Breast epithelium (tissue), 4 donors: ENCODE data around the gene SYTL3. TPM values are rescaled to one million over a fixed set of nuclear protein-coding genes. Genes with fewer than 3 reads are reported as not detected.

Source experiments
- DNase-seq, 2 donors: peaks; one replicate each; pipeline ENCODE4 v3.0.0-alpha.2; 2019; ENCODE audit warnings: low spot score in 2 of 2
- H3K27ac ChIP-seq, 2 donors: fragments of 200-600 bp; sonication (generic) in 1 of 2; one replicate each; pipeline ENCODE4 v1.5.1; 2016 to 2019; ENCODE audit warnings: mild to moderate bottlenecking in 1 of 2
- H3K27me3 ChIP-seq, 2 donors: fragments of 200-600 bp; sonication (generic) in 1 of 2; one replicate each; pipeline versions ENCODE4 v1.5.1 to v1.6.0; 2017 to 2019; ENCODE audit warnings: control low read depth in 1 of 2, mild to moderate bottlenecking in 1 of 2
- H3K36me3 ChIP-seq: fragments of 200-600 bp; one replicate; pipeline ENCODE4 v1.5.1; 2019
- H3K4me1 ChIP-seq, 2 donors: fragments of 200-600 bp; sonication (generic); one replicate each; pipeline ENCODE4 v1.5.1; 2016 to 2019; ENCODE audit warnings: control low read depth in 1 of 2
- H3K4me3 ChIP-seq, 3 donors: fragments of 200-600 bp; sonication (generic); 1 replicate in 2 of 3; 2 replicates in 1 of 3; pipeline ENCODE4 v1.5.1; 2016 to 2019; ENCODE audit warnings: mild to moderate bottlenecking in 3 of 3, moderate library complexity in 2 of 3
- H3K9me3 ChIP-seq, 2 donors: fragments of 200-600 bp; sonication (generic) in 1 of 2; one replicate each; pipeline ENCODE4 v1.5.1; 2016 to 2019; ENCODE audit warnings: control low read depth in 1 of 2
- CTCF ChIP-seq, 3 donors: fragments of 450-650 bp; IDR thresholded peaks; one replicate each; pipeline ENCODE4 v1.5.1; 2016 to 2017; ENCODE audit warnings: antibody characterized with exemption in 3 of 3, mild to moderate bottlenecking in 3 of 3, moderate library complexity in 3 of 3
- POLR2A ChIP-seq: fragments of 450-650 bp; IDR thresholded peaks from one replicate; pipeline ENCODE4 v1.6.1; 2016; ENCODE audit warnings: antibody characterized with exemption, mild to moderate bottlenecking, moderate library complexity
- POLR2AphosphoS5 ChIP-seq, 3 donors: sonication (generic); formaldehyde crosslinking; IDR thresholded peaks; one replicate each; pipeline ENCODE4 v1.6.1; 2017; ENCODE audit warnings: antibody characterized with exemption in 3 of 3
- intact Hi-C: fragments of 100-400 bp; cut with DNase I; formaldehyde crosslinking; loops from one replicate; pipeline ENCODE4 v1.15.1; 2023; ENCODE audit warnings: low total_unique reads
- total RNA-seq, 3 donors: library from RNA; depleted of rRNA; stranded (reverse); fragments of >200 nt; gene quantifications; one replicate each; pipeline ENCODE4 v1.1.0, GENCODE V29; 2016

SYTL3 gene
- total RNA-seq, 3 donors from 2014 or later = 5.2 to 8.0 (median 7.5) TPM

DNA sequence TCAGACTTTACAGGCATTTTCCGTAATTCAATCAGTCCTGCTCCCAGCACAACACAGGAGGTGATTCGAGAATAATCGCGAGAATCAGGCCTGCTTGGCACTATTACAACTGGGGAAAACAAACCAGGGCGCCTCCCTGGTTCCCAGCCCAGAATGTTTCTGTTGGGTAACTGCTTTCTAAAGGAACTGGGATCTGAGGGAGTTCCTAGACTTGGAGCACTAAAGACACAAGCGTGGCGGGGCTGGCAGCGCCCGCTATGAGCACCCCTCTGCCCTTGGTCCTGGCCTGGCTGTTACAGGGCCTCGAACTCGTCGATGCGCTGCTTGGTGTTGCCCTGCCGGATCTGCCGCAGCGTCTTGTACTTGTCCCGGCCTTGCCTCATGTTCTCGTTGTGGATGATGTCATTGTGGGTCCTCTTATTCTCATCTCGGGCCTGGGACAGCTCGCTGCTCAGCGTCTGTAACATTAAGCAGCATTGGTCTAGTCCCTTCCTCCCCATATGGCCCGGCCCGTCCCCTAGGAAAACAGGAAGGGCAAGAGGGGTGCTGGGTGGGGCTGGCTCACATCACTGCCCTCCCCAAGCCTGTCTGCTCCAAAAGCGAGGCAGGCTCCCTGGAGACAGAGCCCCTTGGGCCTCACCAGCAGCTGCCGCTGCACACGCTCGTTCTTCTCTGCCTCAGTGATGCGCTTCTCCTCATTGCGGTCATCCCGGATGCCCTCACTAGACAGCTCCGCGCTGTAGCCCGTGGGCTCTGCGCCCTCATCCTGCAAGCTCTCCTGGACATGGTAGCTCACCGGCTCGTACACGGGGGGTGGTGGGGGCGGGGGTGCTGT, 117.0 kb downstream of the SYTL3 start:
- no peaks in the 10 kb centered on the region for H3K36me3 ChIP-seq
- DNase-seq = no peak

GRCh38 chr6:158767709-158768108, 117.9 kb downstream of the SYTL3 start:
- Histone ChIP-seq H3K27me3 (no peaks in the 10 kb centered on the region), H3K27ac (no peak overlapping the region), H3K4me3 (no peak overlapping the region), H3K4me1 (no peaks in the 10 kb centered on the region), H3K36me3 (no peaks in the 10 kb centered on the region), H3K9me3 (no peaks in the 10 kb centered on the region)
- DNase-seq = no peak
- intact Hi-C loops = no loop called here
- TF ChIP-seq CTCF (IDR thresholded peaks at IDR 0.05) (no peak), POLR2AphosphoS5 (IDR thresholded peaks at IDR 0.05) (no peak), POLR2A (no peak)

More for the DNA sequence above, 117.0 kb downstream of the SYTL3 start:
- TF ChIP-seq POLR2A = no peak
- no peak for TF ChIP-seq CTCF (IDR thresholded peaks at IDR 0.05)
- TF ChIP-seq POLR2AphosphoS5 (IDR thresholded peaks at IDR 0.05) = no peak
- Histone ChIP-seq H3K27ac (no peak overlapping the region), H3K27me3 (no peaks in the 10 kb centered on the region), H3K4me3 (no peak overlapping the region), H3K4me1 (no peaks in the 10 kb centered on the region), H3K9me3 (no peaks in the 10 kb centered on the region)
- intact Hi-C loops = no loop called here

- Histone ChIP-seq H3K27ac (no peak overlapping the region), H3K27me3 (no peaks in the 10 kb centered on the region), H3K36me3 (no peaks in the 10 kb centered on the region), H3K4me3 (no peak overlapping the region), H3K4me1 (no peaks in the 10 kb centered on the region), H3K9me3 (no peaks in the 10 kb centered on the region)
- DNase-seq = no peak
- TF ChIP-seq POLR2A (no peak), CTCF (IDR thresholded peaks at IDR 0.05) (no peak), POLR2AphosphoS5 (IDR thresholded peaks at IDR 0.05) (no peak)
- intact Hi-C loops = no loop called here
Observed at GRCh38 chr6:158768436-158768835, 118.6 kb downstream of the SYTL3 start.

- no peak overlapping the region for H3K4me3 ChIP-seq
- no peak for TF ChIP-seq POLR2AphosphoS5 (IDR thresholded peaks at IDR 0.05)
- TF ChIP-seq CTCF (IDR thresholded peaks at IDR 0.05) = no peak
- no peak for TF ChIP-seq POLR2A
- DNase-seq = no peak
- H3K9me3 ChIP-seq = no peaks in the 10 kb centered on the region
- intact Hi-C loops = no loop called here
- H3K4me1 ChIP-seq = no peaks in the 10 kb centered on the region
- H3K27me3 ChIP-seq = no peaks in the 10 kb centered on the region
- no peaks in the 10 kb centered on the region for H3K36me3 ChIP-seq
- no peak overlapping the region for H3K27ac ChIP-seq
Observed at GRCh38 chr6:158769234-158769770, 119.4 kb downstream of the SYTL3 start.

DNA sequence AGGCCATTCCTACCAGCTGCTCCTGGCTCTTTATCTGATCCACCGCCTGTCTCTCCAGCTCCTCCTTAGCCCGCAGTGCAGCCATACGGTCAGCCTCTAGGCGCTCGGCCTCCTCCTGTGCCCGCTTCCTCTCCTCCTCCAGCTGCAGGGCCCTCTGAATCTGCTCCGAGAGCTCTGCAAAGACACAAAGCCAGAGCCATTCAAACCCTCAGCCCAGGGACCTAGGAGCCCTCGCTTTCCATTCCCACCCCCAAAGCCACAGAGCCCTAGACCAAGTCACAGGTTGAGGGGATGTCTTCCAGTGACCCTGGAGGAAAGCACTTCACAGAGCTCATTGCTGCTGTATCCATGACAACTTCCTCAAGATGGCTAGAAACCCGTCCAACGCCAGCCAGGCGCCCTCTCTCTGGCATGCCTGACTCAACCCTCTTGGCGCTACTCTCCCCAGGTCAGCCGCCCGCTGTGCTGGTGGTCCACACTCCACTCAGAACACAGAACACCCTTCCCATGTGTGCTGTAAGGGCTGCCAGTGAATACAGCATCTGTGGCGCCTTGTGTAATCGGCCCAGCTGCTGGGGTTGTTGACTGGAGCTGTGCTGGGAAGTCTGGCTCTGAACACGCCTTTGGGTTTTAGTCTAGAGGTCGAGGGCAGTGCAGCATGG, 120.0 kb downstream of the SYTL3 start:
- TF ChIP-seq CTCF (IDR thresholded peaks at IDR 0.05) (no peak), POLR2AphosphoS5 (IDR thresholded peaks at IDR 0.05) (no peak), POLR2A (no peak)
- Histone ChIP-seq H3K4me1 (no peaks in the 10 kb centered on the region), H3K4me3 (no peak overlapping the region), H3K9me3 (no peaks in the 10 kb centered on the region), H3K36me3 (no peaks in the 10 kb centered on the region), H3K27me3 (no peaks in the 10 kb centered on the region), H3K27ac (no peak overlapping the region)
- intact Hi-C loops = no loop called here
- no peak for DNase-seq
